GM06990 (cell line): ENCODE data around the gene HLA-DQA1.
"Not testable (repeated sequence)": the region's sequence is repeated elsewhere in the genome, so short reads cannot be mapped to it uniquely, and the experiment has no call there.

ENCODE experiments used
- DNase-seq: peaks from one replicate; pipeline ENCODE4 v3.0.0-alpha.2; 2011; ENCODE audit not compliant: insufficient read length; ENCODE audit errors: extremely low read depth
- H3K27me3 ChIP-seq: replicated peaks from 2 replicates; pipeline ENCODE4 v1.6.0; 2011; ENCODE audit warnings: low read length; ENCODE audit not compliant: control insufficient read depth, insufficient read depth
- H3K36me3 ChIP-seq: 2 replicates; pipeline ENCODE4 v1.5.1; 2011; ENCODE audit warnings: low read length; ENCODE audit not compliant: control insufficient read depth, insufficient read depth
- H3K4me3 ChIP-seq: replicated peaks from 2 replicates; pipeline ENCODE4 v1.5.1; 2011; ENCODE audit warnings: low read depth, mild to moderate bottlenecking, control low read depth, low read length
- CTCF ChIP-seq: IDR thresholded peaks from 2 replicates; pipeline ENCODE4 v1.5.1; 2011; ENCODE audit warnings: low read length, control low read depth, mild to moderate bottlenecking, inconsistent platforms; ENCODE audit not compliant: insufficient read depth, poor library complexity, severe bottlenecking

The HLA-DQA1 gene

GRCh38 chr6:32637883-32638282 lies 677 bp downstream of the HLA-DQA1 start:
- H3K27me3 ChIP-seq: no peaks in the 10 kb centered on the region
- H3K36me3 ChIP-seq: peaks cover 2% of the 10 kb centered on the region; the same call in 1 of the 2 replicates
- DNase-seq: no peak
- no peak for TF ChIP-seq CTCF
- H3K4me3 ChIP-seq: peak overlapping the region; percentile 64

GRCh38 chr6:32638532-32639219 lies 1.5 kb downstream of the HLA-DQA1 start:
- no peak for DNase-seq
- Histone ChIP-seq H3K36me3 (peaks cover 2% of the 10 kb centered on the region; the same call in 1 of the 2 replicates), H3K27me3 (no peaks in the 10 kb centered on the region), H3K4me3 (peak overlapping the region; percentile 64)
- no peak for TF ChIP-seq CTCF

- no peak for TF ChIP-seq CTCF
- Histone ChIP-seq H3K36me3 (peaks cover 2% of the 10 kb centered on the region; the same call in 1 of the 2 replicates), H3K27me3 (no peaks in the 10 kb centered on the region), H3K4me3 (peak overlapping the region; percentile 64)
- no peak for DNase-seq
These were observed 2.5 kb downstream of the HLA-DQA1 start for GRCh38 chr6:32639440-32640394.

GRCh38 chr6:32641122-32641521 lies 3.9 kb downstream of the HLA-DQA1 start:
- no peaks in the 10 kb centered on the region for H3K27me3 ChIP-seq
- TF ChIP-seq CTCF: no peak

GRCh38 chr6:32641785-32642719 lies 4.8 kb downstream of the HLA-DQA1 start:
- not testable (repeated sequence) for DNase-seq, H3K27me3 ChIP-seq, H3K36me3 ChIP-seq
- peak overlapping the region; percentile 14 for H3K4me3 ChIP-seq

More at GRCh38 chr6:32641122-32641521, 3.9 kb downstream of the HLA-DQA1 start:
- DNase-seq: no peak
- H3K4me3 ChIP-seq: peak overlapping the region; percentile 64
- peaks cover 2% of the 10 kb centered on the region; the same call in 1 of the 2 replicates for H3K36me3 ChIP-seq
